Activated T-helper 1 cell treated with Interleukin-2 at 50 U/mL for 16 hours (primary cell): ENCODE data around the gene PSMG4.

Experiments used
- DNase-seq: peaks from one replicate; pipeline ENCODE4 v3.0.0-alpha.2; 2020; ENCODE audit warnings: low read depth

The PSMG4 gene

DNA sequence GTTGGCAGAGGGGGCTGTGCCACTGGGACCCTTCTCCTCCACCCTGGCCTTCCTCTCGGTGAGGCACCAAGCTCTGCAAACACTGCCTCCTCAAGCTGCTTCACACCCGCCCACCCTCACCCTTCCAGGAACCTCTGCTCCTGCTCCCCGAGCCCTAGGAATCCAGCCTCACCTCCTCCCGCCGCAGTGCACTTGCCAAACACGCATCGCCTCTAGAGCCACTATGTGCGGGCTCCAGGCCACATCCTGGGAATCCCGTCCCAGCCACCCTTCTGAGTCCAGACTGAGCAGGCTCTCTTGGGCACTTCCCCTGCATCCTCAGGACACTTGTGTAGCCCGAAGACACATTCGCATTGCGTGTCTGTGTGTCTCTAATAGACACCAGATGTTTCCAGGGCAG is 18.5 kb downstream of the PSMG4 start:
- DNase-seq, result no peak

GRCh38 chr6:3277851-3278416 is 19.2 kb downstream of the PSMG4 start:
- no peak for DNase-seq

GRCh38 chr6:3278691-3279090 is 19.9 kb downstream of the PSMG4 start:
- no peak for DNase-seq

GRCh38 chr6:3280091-3280490 is 21.3 kb downstream of the PSMG4 start:
- DNase-seq, result no peak

- DNase-seq, result no peak
Measured at GRCh38 chr6:3280866-3281465, 22.2 kb downstream of the PSMG4 start.

DNA sequence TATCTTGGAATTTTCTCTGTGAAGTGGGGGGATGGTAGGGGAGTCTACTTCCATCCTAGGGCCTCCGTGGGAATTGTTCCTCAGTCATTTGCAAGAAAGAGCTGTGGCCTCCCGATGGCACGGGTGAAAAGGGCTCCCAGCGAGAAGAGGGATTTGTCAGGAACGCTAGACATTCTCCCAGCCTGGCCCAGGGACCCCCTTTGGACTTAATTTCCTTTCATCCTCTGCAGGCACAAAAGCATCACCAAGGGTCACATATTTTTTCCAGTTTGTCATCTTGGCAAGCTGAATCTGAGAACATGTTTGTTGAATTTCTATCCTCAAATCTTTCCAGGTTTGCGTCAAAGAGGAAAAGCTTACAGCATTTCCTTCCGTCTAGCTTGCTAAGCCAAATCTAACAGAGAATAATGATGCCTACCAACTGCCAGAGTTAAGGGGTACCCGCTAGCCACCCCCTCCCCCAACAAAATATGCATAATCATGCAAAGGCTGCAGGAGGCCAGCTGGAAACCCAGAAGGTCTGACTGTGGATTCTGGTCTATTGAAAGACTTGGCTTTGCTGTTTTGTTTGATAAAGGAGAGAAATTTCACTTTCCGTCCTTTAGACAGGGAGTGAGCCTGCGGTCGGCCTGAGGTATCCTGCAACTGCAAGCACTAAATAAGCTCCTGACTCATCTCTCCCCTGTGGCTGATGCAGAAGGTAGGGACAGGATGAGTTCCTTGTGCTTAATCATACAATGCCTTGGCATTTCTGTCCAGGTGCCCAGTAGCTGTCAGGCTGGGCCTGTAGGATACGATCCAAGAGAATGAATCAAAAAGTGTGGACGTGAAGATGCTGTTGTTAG is 23.1 kb downstream of the PSMG4 start:
- no peak for DNase-seq

- no peak for DNase-seq
Measured at GRCh38 chr6:3282476-3283236, 23.9 kb downstream of the PSMG4 start.

GRCh38 chr6:3283241-3283640 is 24.5 kb downstream of the PSMG4 start:
- no peak for DNase-seq

DNA sequence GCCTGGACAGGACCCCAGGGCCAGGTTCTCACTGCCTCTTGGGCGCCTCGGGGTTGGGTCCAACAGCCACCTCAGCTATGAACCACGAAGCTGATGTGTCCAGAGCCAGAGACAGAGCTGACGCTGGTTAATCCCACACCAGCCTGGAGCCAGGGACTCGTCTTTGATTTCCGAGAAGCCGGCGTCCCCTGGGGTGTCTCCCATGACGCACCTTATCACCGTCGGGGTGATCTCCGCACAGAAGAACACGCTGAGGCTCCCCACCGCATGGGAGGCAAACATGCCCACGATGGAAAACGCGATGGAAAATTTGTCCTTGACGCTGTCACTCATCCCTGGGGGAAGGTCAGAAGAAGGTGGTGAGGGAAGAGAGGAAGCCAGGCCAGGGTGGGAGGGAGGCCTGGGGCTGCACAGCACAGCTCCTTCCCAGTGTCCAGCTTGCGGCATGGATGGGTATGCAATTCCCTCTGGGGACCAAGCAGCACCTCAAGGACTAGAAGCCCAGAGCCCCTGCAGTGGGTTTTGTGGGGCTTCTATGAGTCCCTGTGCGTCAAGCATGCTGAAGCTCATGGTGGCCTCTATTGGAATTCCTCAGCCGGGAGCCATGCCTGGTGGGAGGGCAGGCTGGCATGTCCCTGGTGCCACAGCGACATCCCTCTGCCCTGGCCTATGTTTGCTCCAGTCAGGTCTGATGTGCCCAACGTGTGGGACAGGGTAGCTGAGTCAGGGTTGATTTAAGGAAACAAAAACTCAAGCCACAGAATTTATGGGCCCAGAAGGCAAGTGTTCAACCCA is 25.1 kb downstream of the PSMG4 start:
- no peak for DNase-seq

DNA sequence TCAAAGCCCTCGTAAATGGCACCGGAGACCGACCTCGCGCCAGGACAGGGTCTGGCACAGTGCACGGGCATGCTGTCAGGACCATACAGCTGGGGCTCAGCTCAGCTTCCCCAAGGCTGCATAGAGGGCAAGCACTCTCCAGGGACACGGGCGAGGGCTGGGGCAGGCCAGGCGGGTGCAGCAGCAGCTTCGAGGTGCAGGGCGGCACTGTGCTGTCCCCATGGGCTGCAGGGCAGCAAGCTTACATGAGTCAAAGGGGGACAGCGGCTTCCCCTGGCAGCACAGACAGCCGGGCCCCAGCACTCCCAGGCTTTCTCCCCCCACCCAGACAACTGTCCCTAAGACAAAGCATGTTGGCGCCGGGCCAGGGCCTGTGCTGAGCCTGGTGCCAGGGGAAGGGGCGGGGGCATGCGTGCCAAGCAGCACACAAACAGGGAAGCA is 25.7 kb downstream of the PSMG4 start:
- DNase-seq, result no peak

DNA sequence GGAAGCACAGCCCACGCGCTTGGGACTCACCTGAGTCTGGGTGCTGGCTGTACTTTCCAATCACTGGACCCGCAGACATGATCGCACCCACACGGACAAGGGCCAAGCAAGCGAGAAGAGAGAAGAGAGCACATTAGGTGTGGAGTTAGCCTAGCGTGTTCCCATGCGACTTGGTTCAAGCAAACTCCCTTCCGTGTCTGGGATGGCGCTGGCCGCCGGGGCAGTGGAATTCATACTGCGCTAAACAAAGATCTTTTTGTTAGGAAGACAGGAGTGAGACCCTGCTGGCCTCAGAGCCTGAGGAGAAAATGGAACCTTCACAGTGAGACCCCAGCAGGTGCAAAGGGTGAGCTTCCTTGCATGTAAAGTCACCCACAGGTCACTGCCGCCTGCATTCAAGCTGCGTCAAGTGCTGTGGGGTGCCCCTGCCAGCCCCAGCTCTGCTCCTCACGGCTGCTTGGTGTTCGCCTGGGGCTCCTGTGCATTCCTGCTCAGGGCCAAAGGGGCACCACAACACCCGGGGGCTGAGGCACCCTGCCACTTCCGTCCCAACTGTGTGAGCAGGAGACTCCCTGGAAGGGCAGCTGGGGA is 26.4 kb downstream of the PSMG4 start:
- no peak for DNase-seq

DNA sequence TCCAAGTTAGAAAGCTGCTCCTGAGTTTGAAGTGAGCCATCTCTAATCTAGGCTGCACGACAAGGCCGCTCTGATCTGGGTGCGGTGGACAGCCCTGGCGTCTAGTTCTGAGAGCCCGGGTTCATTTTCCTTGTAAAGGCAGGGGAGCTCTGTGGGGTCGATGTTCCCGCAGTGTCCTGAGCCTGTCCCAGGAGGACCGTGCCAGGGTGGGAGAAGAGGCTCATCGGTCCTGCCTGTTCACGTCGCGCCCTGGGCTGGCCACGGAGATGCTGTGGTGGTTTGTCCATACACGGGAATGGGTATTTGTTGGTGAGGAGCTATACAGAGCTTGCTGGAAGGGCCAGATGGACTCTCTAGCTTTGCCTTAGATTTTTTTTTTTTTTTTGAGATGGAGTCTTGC is 27.0 kb downstream of the PSMG4 start:
- no peak for DNase-seq

DNA sequence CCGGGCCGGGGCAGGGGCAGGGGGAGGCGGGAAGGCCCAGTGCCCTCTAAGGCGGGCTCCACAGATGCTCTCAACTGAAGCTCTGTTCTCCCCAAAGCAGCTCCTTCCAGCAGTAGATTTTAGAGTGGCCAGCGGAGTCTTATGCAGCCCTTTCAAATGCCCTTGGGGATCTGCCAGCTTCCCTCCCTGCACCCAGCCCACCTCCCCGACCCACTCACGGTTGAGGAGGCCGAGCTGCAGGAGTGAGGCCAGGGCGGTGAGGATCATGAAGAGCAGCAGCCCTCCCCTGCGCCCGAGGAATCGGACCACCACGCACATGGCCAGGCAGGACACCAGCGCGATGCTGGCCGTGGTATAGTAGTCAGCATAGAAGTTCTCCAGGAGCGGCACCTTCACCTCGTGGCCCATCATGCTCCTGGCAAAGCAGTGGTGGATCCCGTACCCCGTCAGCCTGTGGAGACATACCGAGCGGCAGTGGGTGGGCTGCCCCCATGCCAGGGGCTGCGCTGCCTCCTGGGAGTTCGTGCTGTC is 28.0 kb downstream of the PSMG4 start:
- DNase-seq, result no peak

- DNase-seq, result no peak
Measured at GRCh38 chr6:3287308-3287707, 28.6 kb downstream of the PSMG4 start.

DNA sequence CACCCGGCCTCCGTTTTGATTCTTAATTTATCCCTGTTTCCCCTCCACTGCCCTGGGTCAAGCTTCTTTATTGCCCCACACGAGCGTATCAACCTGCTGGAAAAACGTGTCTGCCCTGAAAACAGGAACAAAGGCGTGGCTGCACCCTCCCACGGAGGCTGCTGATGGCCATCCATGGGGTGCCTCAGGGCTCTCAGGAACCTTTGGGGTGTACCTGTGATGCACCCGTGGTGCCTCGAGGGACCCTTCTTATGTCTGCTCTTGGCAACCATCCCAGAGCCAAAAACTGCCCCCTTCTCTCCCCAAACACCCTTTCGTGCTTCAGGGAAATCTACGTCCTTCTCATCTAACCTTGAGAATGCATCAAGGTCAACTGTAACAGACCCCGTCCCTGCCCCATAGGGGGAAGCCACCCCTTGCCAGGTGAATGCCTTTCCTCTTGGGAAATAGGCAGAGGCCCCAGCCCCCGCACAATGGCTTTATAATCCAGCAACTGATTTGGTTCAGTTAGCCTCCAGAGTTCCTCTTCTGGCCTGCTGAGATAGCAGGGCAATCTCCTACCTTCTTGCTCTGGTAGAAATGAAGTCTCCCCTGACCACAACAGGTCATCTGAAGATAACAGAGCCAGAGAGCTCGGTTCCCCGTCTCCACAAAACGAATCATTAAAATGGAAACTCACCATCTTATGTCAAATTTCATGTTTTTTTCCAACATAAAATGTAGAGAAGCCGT is 29.4 kb downstream of the PSMG4 start:
- DNase-seq, result no peak

GRCh38 chr6:3288711-3289663 is 30.2 kb downstream of the PSMG4 start:
- DNase-seq, result no peak

- DNase-seq, result no peak
Measured at GRCh38 chr6:3289664-3290055, 30.9 kb downstream of the PSMG4 start.

- DNase-seq, result no peak
Measured at GRCh38 chr6:3290149-3290930, 31.6 kb downstream of the PSMG4 start.

DNA sequence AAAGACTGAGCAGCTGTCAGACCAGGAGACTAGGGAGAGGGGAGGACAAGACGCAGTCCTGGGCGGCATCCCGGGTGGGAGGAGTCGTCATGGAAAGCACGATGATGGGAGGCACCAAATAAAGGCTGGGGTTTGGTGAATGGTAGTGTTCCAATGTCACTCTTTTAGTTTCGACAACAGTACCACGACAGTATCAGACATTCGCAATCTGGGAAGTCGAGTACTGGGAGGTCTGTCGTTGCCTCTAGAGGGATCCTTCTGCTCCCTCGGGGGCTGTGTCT is 32.1 kb downstream of the PSMG4 start:
- no peak for DNase-seq
